Caco-2 (cell line): Measurements from ENCODE around the gene TENM3. TPM values are rescaled to one million over a fixed set of nuclear protein-coding genes. Genes with fewer than 3 reads are reported as not detected.

ENCODE experiments used
- BruUV-seq: library from RNA; stranded (reverse); fragments of 400-500 nt; replicated peaks from 2 replicates; lab custom pipeline; 2021; lab: Mats Ljungman, UMichigan
- CTCF ChIA-PET: fragments of 300-600 bp; sonication (Branson Sonifier 250); formaldehyde crosslinking; loops from one replicate; lab custom pipeline; 2022; ENCODE audit warnings: antibody characterized with exemption; lab: Charles Lee
- POLR2A ChIA-PET: fragments of 300-600 bp; sonication (Branson Sonifier 250); formaldehyde crosslinking; loops from one replicate; lab custom pipeline; 2022; ENCODE audit warnings: antibody characterized with exemption; lab: Charles Lee
- DNase-seq, 2 experiments: peaks; one replicate each; pipeline versions ENCODE4 v3.0.0 to v3.0.0-alpha.2; 2020 to 2022
- H3K27me3 ChIP-seq: replicated peaks from 2 replicates; pipeline ENCODE4 v1.6.0; 2011; ENCODE audit warnings: low read length; ENCODE audit not compliant: control insufficient read depth, insufficient read depth
- H3K36me3 ChIP-seq: 2 replicates; pipeline ENCODE4 v1.5.1; 2011; ENCODE audit warnings: low read length; ENCODE audit not compliant: control insufficient read depth, insufficient read depth
- H3K4me1 ChIP-seq: fragments of 250-450 bp; sonication (Bioruptor Pico); 2 replicates; pipeline ENCODE4 v1.5.1; 2020; ENCODE audit warnings: mild to moderate bottlenecking
- H3K4me3 ChIP-seq: 2 replicates; pipeline ENCODE4 v1.5.1; 2011; ENCODE audit warnings: low read depth, mild to moderate bottlenecking, control low read depth, low read length
- H3K9me3 ChIP-seq: fragments of 250-450 bp; sonication (Bioruptor Pico); 2 replicates; pipeline ENCODE4 v1.5.1; 2020; ENCODE audit warnings: mild to moderate bottlenecking, moderate library complexity
- H3K27ac Mint-ChIP-seq: one replicate; pipeline ENCODE4 v1.8.0; 2022; ENCODE audit warnings: mixed read lengths; ENCODE audit not compliant: unreplicated experiment
- H3K27me3 Mint-ChIP-seq: one replicate; pipeline ENCODE4 v1.8.0; 2022; ENCODE audit warnings: mixed read lengths; ENCODE audit not compliant: insufficient read depth, unreplicated experiment
- H3K36me3 Mint-ChIP-seq: one replicate; pipeline ENCODE4 v1.8.0; 2022; ENCODE audit warnings: mild to moderate bottlenecking, mixed read lengths; ENCODE audit not compliant: insufficient read depth, unreplicated experiment
- H3K4me1 Mint-ChIP-seq: one replicate; pipeline ENCODE4 v1.8.0; 2022; ENCODE audit warnings: low read depth, mixed read lengths; ENCODE audit not compliant: unreplicated experiment
- H3K4me3 Mint-ChIP-seq: one replicate; pipeline ENCODE4 v1.8.0; 2022; ENCODE audit warnings: mild to moderate bottlenecking, moderate library complexity, mixed read lengths; ENCODE audit not compliant: unreplicated experiment
- H3K9me3 Mint-ChIP-seq: one replicate; pipeline ENCODE4 v1.8.0; 2022; ENCODE audit warnings: mixed read lengths; ENCODE audit not compliant: unreplicated experiment
- intact Hi-C: fragments of 100-400 bp; cut with micrococcal nuclease; formaldehyde crosslinking; loops from one replicate; pipeline ENCODE4 v1.10.0; 2022; ENCODE audit not compliant: unreplicated experiment
- total RNA-seq: library from RNA; stranded (reverse); gene quantifications from 2 replicates; pipeline ENCODE4 v1.2.3, GENCODE V29; 2022
- TF ChIP-seq, protein P1 (sequence below), 2 experiments: fragments of 200-600 bp in 1 of 2; IDR thresholded peaks; 1 replicate in 1 of 2; 2 replicates in 1 of 2; pipeline versions ENCODE4 v1.5.1 to v1.8.0; 2011 to 2022; ENCODE audit warnings: antibody characterized with exemption in 1 of 2, control low read depth in 1 of 2, inconsistent platforms in 1 of 2, low read depth in 1 of 2, low read length in 1 of 2, mild to moderate bottlenecking in 1 of 2, moderate library complexity in 1 of 2; ENCODE audit not compliant: insufficient read depth in 1 of 2, severe bottlenecking in 1 of 2, unreplicated experiment in 1 of 2

TENM3 gene
- total RNA-seq, 1 experiment from 2014 or later = 94.7 TPM

GRCh38 chr4:182426901-182427300 lies 183.7 kb downstream of the TENM3 start:
- Histone ChIP-seq H3K4me1 (no peaks in the 10 kb centered on the region), H3K4me3 (no peak overlapping the region), H3K27me3 (no peaks in the 10 kb centered on the region), H3K36me3 (no peaks in the 10 kb centered on the region), H3K9me3 (no peaks in the 10 kb centered on the region; the same call in 1 of the 2 replicates)
- Mint-ChIP-seq H3K4me1 (no peaks in the 10 kb centered on the region), H3K9me3 (no peaks in the 10 kb centered on the region), H3K27me3 (no peaks in the 10 kb centered on the region), H3K36me3 (no peaks in the 10 kb centered on the region), H3K4me3 (no peak overlapping the region), H3K27ac (no peak overlapping the region)
- POLR2A ChIA-PET = no interaction called here
- CTCF ChIA-PET = no interaction called here
- TF ChIP-seq, protein P1, sequence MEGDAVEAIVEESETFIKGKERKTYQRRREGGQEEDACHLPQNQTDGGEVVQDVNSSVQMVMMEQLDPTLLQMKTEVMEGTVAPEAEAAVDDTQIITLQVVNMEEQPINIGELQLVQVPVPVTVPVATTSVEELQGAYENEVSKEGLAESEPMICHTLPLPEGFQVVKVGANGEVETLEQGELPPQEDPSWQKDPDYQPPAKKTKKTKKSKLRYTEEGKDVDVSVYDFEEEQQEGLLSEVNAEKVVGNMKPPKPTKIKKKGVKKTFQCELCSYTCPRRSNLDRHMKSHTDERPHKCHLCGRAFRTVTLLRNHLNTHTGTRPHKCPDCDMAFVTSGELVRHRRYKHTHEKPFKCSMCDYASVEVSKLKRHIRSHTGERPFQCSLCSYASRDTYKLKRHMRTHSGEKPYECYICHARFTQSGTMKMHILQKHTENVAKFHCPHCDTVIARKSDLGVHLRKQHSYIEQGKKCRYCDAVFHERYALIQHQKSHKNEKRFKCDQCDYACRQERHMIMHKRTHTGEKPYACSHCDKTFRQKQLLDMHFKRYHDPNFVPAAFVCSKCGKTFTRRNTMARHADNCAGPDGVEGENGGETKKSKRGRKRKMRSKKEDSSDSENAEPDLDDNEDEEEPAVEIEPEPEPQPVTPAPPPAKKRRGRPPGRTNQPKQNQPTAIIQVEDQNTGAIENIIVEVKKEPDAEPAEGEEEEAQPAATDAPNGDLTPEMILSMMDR (IDR thresholded peaks at IDR 0.05; ENCODE audit: insufficient read depth in 1 of 2, low read depth in 1 of 2, low read length in 1 of 2, severe bottlenecking in 1 of 2, unreplicated experiment in 1 of 2) = no peak
- no TSS peak for BruUV-seq
- intact Hi-C loops = no loop called here
- no peak for DNase-seq

DNA sequence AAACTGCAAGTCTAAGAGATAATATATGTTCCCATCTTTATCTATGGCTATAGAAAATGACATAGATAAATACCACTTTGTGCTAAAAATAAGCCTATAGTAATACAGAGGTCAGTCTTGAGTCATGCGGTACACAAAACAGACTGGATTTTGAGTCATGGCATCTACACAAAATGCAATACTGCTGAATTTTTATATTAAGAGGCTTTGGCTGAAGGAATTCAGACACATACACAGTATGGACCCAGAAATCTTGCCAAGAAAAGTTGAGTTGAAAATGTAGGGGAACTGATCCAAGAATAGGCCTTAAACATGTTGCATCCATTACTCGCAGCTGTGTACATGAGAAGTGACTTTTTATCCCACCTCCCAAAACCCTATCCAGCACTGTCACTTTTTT lies 184.4 kb downstream of the TENM3 start:
- no peak for DNase-seq
- CTCF ChIA-PET = no interaction called here

DNA sequence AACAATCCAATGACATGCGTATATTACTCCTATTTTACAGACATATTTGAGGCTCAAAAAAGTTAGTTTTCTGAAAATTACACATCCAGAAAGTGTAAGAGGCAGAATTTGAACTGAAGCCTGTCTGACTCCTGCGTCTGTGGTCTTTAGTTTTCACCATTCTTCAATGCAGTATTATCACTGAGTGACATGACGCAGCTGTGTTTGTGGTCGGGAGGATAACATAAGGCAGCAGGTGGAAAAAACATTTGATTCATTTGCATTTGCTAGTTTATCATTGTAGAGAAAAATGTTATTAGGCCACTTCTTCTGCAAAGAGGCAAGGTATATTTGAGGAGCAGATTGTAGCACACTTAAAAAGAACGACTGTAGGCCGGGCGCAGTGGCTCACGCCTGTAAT lies 186.7 kb downstream of the TENM3 start:
- no peaks in the 10 kb centered on the region for H3K36me3 ChIP-seq
- Mint-ChIP-seq H3K9me3 (no peaks in the 10 kb centered on the region), H3K27me3 (no peaks in the 10 kb centered on the region), H3K36me3 (no peaks in the 10 kb centered on the region), H3K4me1 (no peaks in the 10 kb centered on the region), H3K27ac (no peak overlapping the region), H3K4me3 (no peak overlapping the region)
- H3K9me3 ChIP-seq = no peaks in the 10 kb centered on the region; the same call in 1 of the 2 replicates
- no peaks in the 10 kb centered on the region for H3K27me3 ChIP-seq
- no TSS peak for BruUV-seq
- ChIA-PET CTCF (no interaction called here), POLR2A (no interaction called here)
- no peak for DNase-seq
- H3K4me3 ChIP-seq = no peak overlapping the region
- intact Hi-C loops = no loop called here
- H3K4me1 ChIP-seq = no peaks in the 10 kb centered on the region
- TF ChIP-seq, protein P1 (IDR thresholded peaks at IDR 0.05; ENCODE audit: insufficient read depth in 1 of 2, low read depth in 1 of 2, low read length in 1 of 2, severe bottlenecking in 1 of 2, unreplicated experiment in 1 of 2) = no peak

More for the DNA sequence above, 184.4 kb downstream of the TENM3 start:
- no peaks in the 10 kb centered on the region; the same call in 1 of the 2 replicates for H3K9me3 ChIP-seq
- Mint-ChIP-seq H3K27me3 (no peaks in the 10 kb centered on the region), H3K36me3 (no peaks in the 10 kb centered on the region), H3K9me3 (no peaks in the 10 kb centered on the region), H3K4me1 (no peaks in the 10 kb centered on the region), H3K4me3 (no peak overlapping the region), H3K27ac (no peak overlapping the region)
- no TSS peak for BruUV-seq
- TF ChIP-seq, protein P1 (IDR thresholded peaks at IDR 0.05; ENCODE audit: insufficient read depth in 1 of 2, low read depth in 1 of 2, low read length in 1 of 2, severe bottlenecking in 1 of 2, unreplicated experiment in 1 of 2) = no peak
- intact Hi-C loops = no loop called here
- no peaks in the 10 kb centered on the region for H3K36me3 ChIP-seq
- H3K4me3 ChIP-seq = no peak overlapping the region
- POLR2A ChIA-PET = interaction anchor here (0.7 kb wide), 1 partner anchor 75 kb away, joined by 5 read pairs; no protein-coding TSS in a partner anchor
- no peaks in the 10 kb centered on the region for H3K27me3 ChIP-seq
- no peaks in the 10 kb centered on the region for H3K4me1 ChIP-seq
